ENCODE results near the gene GALNT9.
"Not testable (repeated sequence)": the region's sequence is repeated elsewhere in the genome, so short reads cannot be mapped to it uniquely, and the experiment has no call there.

Gene GALNT9

GRCh38 chr12:132210223-132211055 lies 119.0 kb downstream of the GALNT9 start:
- DNase-seq: no peak

GRCh38 chr12:132209619-132210222 lies 119.7 kb downstream of the GALNT9 start:
- DNase-seq: no peak

- no peak for DNase-seq
Measured at GRCh38 chr12:132208153-132208823, 121.1 kb downstream of the GALNT9 start.

GRCh38 chr12:132207083-132207775 lies 122.2 kb downstream of the GALNT9 start:
- DNase-seq: no peak

- DNase-seq: no peak
Measured at GRCh38 chr12:132206046-132206434, 123.3 kb downstream of the GALNT9 start.

GRCh38 chr12:132205271-132206045 lies 123.9 kb downstream of the GALNT9 start:
- no peak for DNase-seq

GRCh38 chr12:132204793-132205270 lies 124.6 kb downstream of the GALNT9 start:
- no peak for DNase-seq

- no peak for DNase-seq
Measured at GRCh38 chr12:132204063-132204792, 125.2 kb downstream of the GALNT9 start.

GRCh38 chr12:132202929-132203721 lies 126.3 kb downstream of the GALNT9 start:
- no peak for DNase-seq

GRCh38 chr12:132201391-132202120 lies 127.8 kb downstream of the GALNT9 start:
- DNase-seq: no peak

- no peak for DNase-seq
Measured at GRCh38 chr12:132200800-132201199, 128.6 kb downstream of the GALNT9 start.

- no peak for DNase-seq
Measured at GRCh38 chr12:132199526-132200319, 129.7 kb downstream of the GALNT9 start.

GRCh38 chr12:132199101-132199500 lies 130.3 kb downstream of the GALNT9 start:
- DNase-seq: no peak

GRCh38 chr12:132197581-132198354 lies 131.6 kb downstream of the GALNT9 start:
- no peak for DNase-seq

- no peak for DNase-seq
Measured at GRCh38 chr12:132196873-132197390, 132.5 kb downstream of the GALNT9 start.

- DNase-seq: no peak
Measured at GRCh38 chr12:132196038-132196872, 133.1 kb downstream of the GALNT9 start.

GRCh38 chr12:132195242-132195641 lies 134.1 kb downstream of the GALNT9 start:
- DNase-seq: not testable (repeated sequence)

Data from NCI-H1694 treated with DMSO at 0.1 percent for 48 hours (cell line).